GM19328 (cell line): ENCODE data around the gene PRSS38.

Experiments
- ATAC-seq: cut with Tn5 transposase; IDR thresholded peaks from one replicate; pipeline ENCODE4 v1.9.1; 2021; ENCODE audit warnings: mild to moderate bottlenecking, moderate library complexity; ENCODE audit not compliant: unreplicated experiment

Gene PRSS38

GRCh38 chr1:227815468-227816409 lies at the start of gene PRSS38:
PRSS38 (plus strand) TSS chr1:227815675; CDS start chr1:227815717, 42 bp downstream.
- no peak for ATAC-seq

- no peak for ATAC-seq
Observed at GRCh38 chr1:227766015-227766634, 49.4 kb upstream of the PRSS38 start.

GRCh38 chr1:227766653-227767277 lies 48.7 kb upstream of the PRSS38 start:
- ATAC-seq = no peak

GRCh38 chr1:227767401-227768124 lies 47.9 kb upstream of the PRSS38 start:
- no peak for ATAC-seq

- no peak for ATAC-seq
Observed at GRCh38 chr1:227768125-227768439, 47.4 kb upstream of the PRSS38 start.

GRCh38 chr1:227768640-227769039 lies 46.8 kb upstream of the PRSS38 start:
- no peak for ATAC-seq

GRCh38 chr1:227769047-227769935 lies 46.2 kb upstream of the PRSS38 start:
- no peak for ATAC-seq

GRCh38 chr1:227769936-227770494 lies 45.5 kb upstream of the PRSS38 start:
- ATAC-seq = no peak

GRCh38 chr1:227770812-227771211 lies 44.7 kb upstream of the PRSS38 start:
- no peak for ATAC-seq

- no peak for ATAC-seq
Observed at GRCh38 chr1:227771326-227771725, 44.1 kb upstream of the PRSS38 start.

GRCh38 chr1:227771771-227772170 lies 43.7 kb upstream of the PRSS38 start:
- no peak for ATAC-seq

- no peak for ATAC-seq
Observed at GRCh38 chr1:227773558-227773957, 41.9 kb upstream of the PRSS38 start.

GRCh38 chr1:227774051-227774731 lies 41.3 kb upstream of the PRSS38 start:
- ATAC-seq = no peak

- no peak for ATAC-seq
Observed at GRCh38 chr1:227774821-227775661, 40.4 kb upstream of the PRSS38 start.

- no peak for ATAC-seq
Observed at GRCh38 chr1:227775841-227776240, 39.6 kb upstream of the PRSS38 start.

- no peak for ATAC-seq
Observed at GRCh38 chr1:227776331-227776771, 39.1 kb upstream of the PRSS38 start.

GRCh38 chr1:227777156-227777555 lies 38.3 kb upstream of the PRSS38 start:
- no peak for ATAC-seq

GRCh38 chr1:227777646-227778045 lies 37.8 kb upstream of the PRSS38 start:
- no peak for ATAC-seq
